GM12875 (cell line): ENCODE results near the gene KCTD20.

Source experiments
- H3K4me3 ChIP-seq: one replicate; pipeline ENCODE4 v1.5.1; 2011; ENCODE audit warnings: low read depth, low read length, control low read depth
- TF ChIP-seq, protein P1 (sequence below): IDR thresholded peaks from 2 replicates; pipeline ENCODE4 v1.5.1; 2011; ENCODE audit warnings: low read depth, mild to moderate bottlenecking, control low read depth, inconsistent platforms, low read length, moderate library complexity, borderline replicate concordance; ENCODE audit not compliant: insufficient read depth

The KCTD20 gene

DNA sequence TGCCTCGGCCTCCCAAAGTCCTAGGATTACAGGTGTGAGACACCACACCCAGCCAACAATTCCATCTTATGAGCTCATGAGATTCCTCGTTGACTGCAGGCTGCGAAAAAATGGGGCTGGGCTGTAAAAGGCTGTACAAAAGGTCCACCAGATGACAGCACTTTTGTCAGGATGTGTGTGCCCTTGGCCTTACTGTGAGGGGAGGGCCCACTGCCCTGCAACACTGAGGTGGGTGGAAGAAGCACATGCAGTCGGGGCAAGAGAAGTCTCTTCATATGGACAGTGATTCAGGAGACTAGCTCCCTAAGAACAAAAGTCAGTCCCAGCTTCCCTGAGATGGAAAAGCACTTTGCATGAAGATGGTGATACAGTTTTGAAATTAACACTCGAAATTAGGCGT is 50.5 kb downstream of the KCTD20 start:
- H3K4me3 ChIP-seq: no peak overlapping the region
- TF ChIP-seq, protein P1, sequence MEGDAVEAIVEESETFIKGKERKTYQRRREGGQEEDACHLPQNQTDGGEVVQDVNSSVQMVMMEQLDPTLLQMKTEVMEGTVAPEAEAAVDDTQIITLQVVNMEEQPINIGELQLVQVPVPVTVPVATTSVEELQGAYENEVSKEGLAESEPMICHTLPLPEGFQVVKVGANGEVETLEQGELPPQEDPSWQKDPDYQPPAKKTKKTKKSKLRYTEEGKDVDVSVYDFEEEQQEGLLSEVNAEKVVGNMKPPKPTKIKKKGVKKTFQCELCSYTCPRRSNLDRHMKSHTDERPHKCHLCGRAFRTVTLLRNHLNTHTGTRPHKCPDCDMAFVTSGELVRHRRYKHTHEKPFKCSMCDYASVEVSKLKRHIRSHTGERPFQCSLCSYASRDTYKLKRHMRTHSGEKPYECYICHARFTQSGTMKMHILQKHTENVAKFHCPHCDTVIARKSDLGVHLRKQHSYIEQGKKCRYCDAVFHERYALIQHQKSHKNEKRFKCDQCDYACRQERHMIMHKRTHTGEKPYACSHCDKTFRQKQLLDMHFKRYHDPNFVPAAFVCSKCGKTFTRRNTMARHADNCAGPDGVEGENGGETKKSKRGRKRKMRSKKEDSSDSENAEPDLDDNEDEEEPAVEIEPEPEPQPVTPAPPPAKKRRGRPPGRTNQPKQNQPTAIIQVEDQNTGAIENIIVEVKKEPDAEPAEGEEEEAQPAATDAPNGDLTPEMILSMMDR: no peak

DNA sequence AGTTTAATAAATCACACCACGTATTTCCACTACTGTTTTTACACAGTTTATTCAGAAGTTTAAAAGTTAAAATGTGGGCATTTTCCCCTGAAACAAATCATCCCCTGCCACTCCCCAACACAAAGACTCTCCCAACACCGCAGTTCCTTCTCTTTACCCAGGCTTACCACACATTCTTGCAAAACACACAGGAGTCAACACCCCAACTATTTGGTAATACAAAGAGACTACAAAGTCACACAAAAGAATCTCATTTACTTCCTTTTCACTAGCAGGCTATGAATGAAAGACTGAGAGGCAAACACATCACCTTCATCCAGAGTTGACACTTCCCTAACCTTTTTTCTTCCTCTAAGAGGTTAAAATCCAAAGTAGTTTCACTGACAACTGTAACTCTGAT is 51.1 kb downstream of the KCTD20 start:
- TF ChIP-seq, protein P1: no peak
- H3K4me3 ChIP-seq: no peak overlapping the region

DNA sequence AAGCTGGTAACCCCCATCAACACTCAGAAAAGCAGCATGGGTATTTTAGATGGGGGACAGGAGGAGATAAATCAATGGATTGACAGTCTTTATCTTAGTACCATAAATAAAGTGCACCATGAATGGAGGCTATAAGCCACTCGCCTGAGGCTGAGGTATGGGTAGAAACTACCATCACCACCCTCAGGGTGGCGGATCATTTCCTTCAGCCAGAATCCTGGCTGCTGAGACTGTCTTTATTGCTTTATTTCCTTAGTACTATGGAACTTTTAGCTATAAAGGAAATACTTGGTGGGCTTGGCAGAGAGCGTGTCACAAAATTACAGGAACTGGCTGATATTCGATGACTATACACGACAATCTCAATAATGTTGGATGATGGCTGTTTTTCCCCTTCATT is 52.3 kb downstream of the KCTD20 start:
- no peak overlapping the region for H3K4me3 ChIP-seq
- TF ChIP-seq, protein P1: no peak

DNA sequence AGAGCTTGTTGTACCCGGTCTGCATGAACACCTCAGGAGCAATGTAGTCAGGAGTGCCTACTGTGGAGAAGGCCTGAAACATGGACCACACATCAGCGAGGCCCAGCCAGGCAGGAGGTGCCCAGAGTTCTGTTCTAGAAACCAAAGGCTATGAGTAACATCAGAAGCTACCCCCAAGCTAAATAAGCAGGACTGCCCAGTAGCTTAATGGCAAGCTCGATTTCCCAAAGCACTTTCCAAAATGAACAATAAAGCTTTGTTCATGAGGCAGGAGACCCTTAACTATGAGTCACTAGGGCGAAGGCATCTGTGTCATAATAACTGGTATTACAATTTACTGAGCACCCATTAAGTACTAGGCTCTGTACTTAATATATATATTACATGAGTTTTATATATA is 57.1 kb downstream of the KCTD20 start:
- no peak overlapping the region for H3K4me3 ChIP-seq
- TF ChIP-seq, protein P1: no peak

DNA sequence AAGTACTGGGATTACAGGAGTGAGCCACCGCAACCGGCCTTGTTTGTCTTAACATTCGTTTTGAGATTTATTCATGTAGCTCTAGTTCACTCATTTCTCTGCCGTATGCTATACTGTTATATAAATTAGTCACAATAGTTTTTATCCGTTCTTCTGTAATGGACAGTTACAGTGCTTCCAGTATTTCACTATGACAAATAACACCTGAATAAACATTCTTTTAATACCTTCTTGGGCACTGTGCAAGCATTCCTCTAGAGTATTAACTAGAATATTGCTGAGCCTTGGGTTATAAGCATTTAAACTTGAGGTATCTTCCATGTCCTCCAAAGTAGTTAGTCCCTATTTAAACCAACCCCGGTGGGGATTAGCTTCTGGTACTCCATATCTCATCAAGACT is 58.9 kb downstream of the KCTD20 start:
- no peak overlapping the region for H3K4me3 ChIP-seq
- TF ChIP-seq, protein P1: no peak

DNA sequence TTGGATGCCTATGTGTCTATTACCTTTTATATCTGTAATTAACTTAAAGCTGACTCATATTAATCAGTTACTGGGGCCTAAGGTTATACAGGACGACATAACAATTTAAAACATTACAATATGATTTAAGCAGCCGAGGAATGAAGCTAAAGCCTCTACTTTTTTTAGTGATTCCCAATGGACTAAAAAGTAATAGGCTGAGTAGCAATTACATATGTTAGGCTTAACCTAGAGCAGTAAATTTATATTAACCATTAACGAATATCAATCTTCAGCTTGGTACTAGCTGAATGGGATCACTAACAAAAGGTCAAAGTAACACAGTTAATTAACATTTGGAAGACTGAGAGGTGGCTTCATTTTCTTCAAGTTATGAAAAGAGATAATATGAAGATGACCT is 61.4 kb downstream of the KCTD20 start:
- H3K4me3 ChIP-seq: no peak overlapping the region

DNA sequence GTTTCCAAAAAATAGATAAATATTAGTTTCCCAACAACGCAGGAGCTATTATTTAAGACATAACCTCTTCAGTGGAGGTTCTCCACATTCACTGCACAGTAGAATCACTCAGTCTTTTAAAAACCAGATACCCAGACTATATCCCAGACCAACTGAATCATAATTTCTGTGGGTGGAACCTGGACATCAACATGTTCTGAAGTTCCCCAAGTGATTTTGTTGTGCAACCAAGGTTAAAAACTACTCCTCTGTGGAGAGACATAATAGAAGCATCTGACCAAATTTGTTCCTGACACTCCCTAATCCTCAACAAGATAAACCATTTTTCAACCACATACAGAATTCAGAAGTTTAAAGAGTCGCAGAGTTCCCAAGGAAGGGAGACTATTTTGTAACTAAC is 62.2 kb downstream of the KCTD20 start:
- no peak overlapping the region for H3K4me3 ChIP-seq
- TF ChIP-seq, protein P1: no peak

More for the DNA sequence above, 61.4 kb downstream of the KCTD20 start:
- TF ChIP-seq, protein P1: no peak
